Activated gamma-delta T cell treated with anti-CD3 and anti-CD28 coated beads, Interleukin-2, amount 50 U/mL, for 16 hours (primary cell): ENCODE results near the gene USP31.
A peak's percentile ranks its signal among the peaks of the same experiment; 100 is the strongest.
"Not testable (repeated sequence)": the region's sequence is repeated elsewhere in the genome, so short reads cannot be mapped to it uniquely, and the experiment has no call there.

ENCODE experiments used
- DNase-seq: peaks from one replicate; pipeline ENCODE4 v3.0.0-alpha.2; 2020; ENCODE audit warnings: low read depth

Gene USP31

GRCh38 chr16:23156110-23156509 is 6.9 kb upstream of the USP31 start:
- no peak for DNase-seq

- DNase-seq = no peak
These were observed 6.3 kb upstream of the USP31 start for GRCh38 chr16:23155445-23156049.

- DNase-seq = no peak
These were observed 3.3 kb upstream of the USP31 start for GRCh38 chr16:23152386-23153178.

GRCh38 chr16:23149993-23150364 is 727 bp upstream of the USP31 start:
- DNase-seq = no peak

- peak; percentile 27 for DNase-seq
These were observed 562 bp downstream of the USP31 start for GRCh38 chr16:23148513-23149266.

- DNase-seq = no peak
These were observed 1.1 kb downstream of the USP31 start for GRCh38 chr16:23148166-23148512.

- no peak for DNase-seq
These were observed 1.6 kb downstream of the USP31 start for GRCh38 chr16:23147666-23148065.

- DNase-seq = no peak
These were observed 2.2 kb downstream of the USP31 start for GRCh38 chr16:23146877-23147601.

GRCh38 chr16:23145608-23146007 is 3.6 kb downstream of the USP31 start:
- DNase-seq = no peak

- DNase-seq = no peak
These were observed 4.1 kb downstream of the USP31 start for GRCh38 chr16:23145186-23145585.

GRCh38 chr16:23144393-23144792 is 4.9 kb downstream of the USP31 start:
- DNase-seq = not testable (repeated sequence)

- DNase-seq = no peak
These were observed 5.9 kb downstream of the USP31 start for GRCh38 chr16:23143391-23143790.

GRCh38 chr16:23141959-23142740 is 7.1 kb downstream of the USP31 start:
- no peak for DNase-seq

- no peak for DNase-seq
These were observed 7.8 kb downstream of the USP31 start for GRCh38 chr16:23141500-23141899.

GRCh38 chr16:23141033-23141432 is 8.2 kb downstream of the USP31 start:
- DNase-seq = no peak

GRCh38 chr16:23140107-23140506 is 9.1 kb downstream of the USP31 start:
- no peak for DNase-seq

GRCh38 chr16:23137818-23138217 is 11.4 kb downstream of the USP31 start:
- no peak for DNase-seq

GRCh38 chr16:23137256-23137655 is 12.0 kb downstream of the USP31 start:
- no peak for DNase-seq

GRCh38 chr16:23134274-23134673 is 15.0 kb downstream of the USP31 start:
- no peak for DNase-seq

GRCh38 chr16:23132775-23133463 is 16.3 kb downstream of the USP31 start:
- no peak for DNase-seq
